ENCODE data around the gene SPPL2A. TPM values are rescaled to one million over a fixed set of nuclear protein-coding genes. Genes with fewer than 3 reads are reported as not detected.

The SPPL2A gene
- total and polyA plus RNA-seq, 11 donors, result 21.5 to 231 (median 115) TPM

- Histone ChIP-seq H3K27me3 (no peaks in the 10 kb centered on the region), H3K4me1 (peaks cover 0 to 15% (median 2%) of the 10 kb centered on the region in 12 donors), H3K9me3 (no peaks in the 10 kb centered on the region), H3K4me3 (no peak overlapping the region), H3K36me3 (no peaks in the 10 kb centered on the region), H3K27ac (peak overlapping the region in 3 of 12 donors; percentile 5 to 34 (median 34))
- WGBS, 4 donors, result 22 to 35% (median 30%) methylated on average over 3 of the region's 3 CpGs
- ATAC-seq, result no peak
- intact Hi-C loops (cut with DNase I), result no loop called here
- no peak for DNase-seq
- TF ChIP-seq CTCF (IDR thresholded peaks at IDR 0.05), result no peak
- TF ChIP-seq POLR2A (IDR thresholded peaks at IDR 0.05), result no peak
Observed at GRCh38 chr15:50786871-50787270, 21.4 kb upstream of the SPPL2A start.

GRCh38 chr15:50786438-50786837 lies 20.9 kb upstream of the SPPL2A start:
- intact Hi-C loops (cut with DNase I), result no loop called here
- 90 to 99% (median 94%) methylated on average over 2 of the region's 2 CpGs for WGBS, 4 donors

DNA sequence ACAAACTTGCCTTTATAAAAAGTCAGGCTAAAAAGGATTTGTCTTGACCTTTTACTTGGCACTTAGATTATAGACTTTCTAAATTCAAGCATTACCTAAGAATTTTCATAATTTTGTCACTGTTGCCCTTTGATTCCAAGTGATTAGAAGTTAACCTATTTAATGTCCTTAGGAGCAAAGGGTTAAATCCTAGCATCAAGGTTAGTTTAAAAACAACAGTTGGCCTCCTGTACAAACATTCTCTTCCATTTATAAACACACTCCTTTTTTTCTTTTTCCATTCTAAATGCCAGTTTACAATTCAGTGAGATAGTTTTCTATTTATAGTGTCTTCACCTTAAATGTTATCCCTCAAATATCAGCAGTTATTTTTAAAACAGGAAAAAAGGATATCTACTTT lies 18.4 kb upstream of the SPPL2A start:
- intact Hi-C loops (cut with DNase I), result no loop called here
- peak overlapping the region in 2 of 12 donors; percentile 6 to 9 for H3K27ac ChIP-seq

More at GRCh38 chr15:50786438-50786837, 20.9 kb upstream of the SPPL2A start:
- no peaks in the 10 kb centered on the region for H3K36me3 ChIP-seq
- no peak for TF ChIP-seq POLR2A (IDR thresholded peaks at IDR 0.05)
- no peak for TF ChIP-seq CTCF (IDR thresholded peaks at IDR 0.05)
- H3K9me3 ChIP-seq, result no peaks in the 10 kb centered on the region
- ATAC-seq (no peak), DNase-seq (no peak)
- peaks cover 0 to 19% (median 3%) of the 10 kb centered on the region in 12 donors for H3K4me1 ChIP-seq
- H3K27me3 ChIP-seq, result no peaks in the 10 kb centered on the region
- H3K27ac ChIP-seq, result peak overlapping the region in 3 of 12 donors; percentile 13 to 34 (median 34)
- H3K4me3 ChIP-seq, result no peak overlapping the region

DNA sequence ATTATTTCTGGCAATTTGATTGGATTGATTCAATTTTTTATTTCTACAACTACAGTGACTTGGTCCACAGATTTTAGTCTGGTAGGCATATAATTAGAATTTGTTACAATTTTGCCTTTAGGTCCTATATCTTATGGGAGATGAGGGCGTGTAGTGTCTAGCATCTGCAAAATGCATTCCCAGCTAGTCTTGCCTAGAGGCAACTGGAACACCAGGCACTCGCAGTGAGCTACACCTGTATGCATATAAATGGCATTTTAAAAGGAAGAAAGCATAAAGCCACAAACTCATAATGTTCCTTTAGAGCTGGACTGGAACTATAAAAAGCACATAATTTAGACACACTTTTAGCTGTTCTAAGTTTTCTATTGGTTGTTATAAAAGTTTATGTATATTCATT lies 17.9 kb upstream of the SPPL2A start:
- DNase-seq (no peak), ATAC-seq (no peak)
- 42 to 58% (median 54%) methylated on average over 2 of the region's 2 CpGs for WGBS, 4 donors
- no peak for TF ChIP-seq POLR2A (IDR thresholded peaks at IDR 0.05)
- TF ChIP-seq CTCF (IDR thresholded peaks at IDR 0.05), result no peak
- H3K9me3 ChIP-seq, result no peaks in the 10 kb centered on the region
- H3K27ac ChIP-seq, result peak overlapping the region in 2 of 12 donors; percentile 6 to 9
- no peak overlapping the region for H3K4me3 ChIP-seq
- intact Hi-C loops (cut with DNase I), result no loop called here
- no peaks in the 10 kb centered on the region for H3K27me3 ChIP-seq
- no peaks in the 10 kb centered on the region for H3K36me3 ChIP-seq
- peaks cover 0 to 23% (median 4%) of the 10 kb centered on the region in 12 donors for H3K4me1 ChIP-seq

More for the DNA sequence above, 18.4 kb upstream of the SPPL2A start:
- Histone ChIP-seq H3K4me1 (peaks cover 0 to 23% (median 4%) of the 10 kb centered on the region in 12 donors), H3K36me3 (no peaks in the 10 kb centered on the region), H3K27me3 (no peaks in the 10 kb centered on the region), H3K4me3 (no peak overlapping the region), H3K9me3 (no peaks in the 10 kb centered on the region)
- no peak for DNase-seq
- no peak for TF ChIP-seq CTCF (IDR thresholded peaks at IDR 0.05)
- no peak for TF ChIP-seq POLR2A (IDR thresholded peaks at IDR 0.05)
- no peak for ATAC-seq

Data from heart left ventricle (tissue), 16 donors.